Measurements from ENCODE around the gene ZNF491.
A peak's percentile ranks its signal among the peaks of the same experiment; 100 is the strongest.

ZNF491 gene

DNA sequence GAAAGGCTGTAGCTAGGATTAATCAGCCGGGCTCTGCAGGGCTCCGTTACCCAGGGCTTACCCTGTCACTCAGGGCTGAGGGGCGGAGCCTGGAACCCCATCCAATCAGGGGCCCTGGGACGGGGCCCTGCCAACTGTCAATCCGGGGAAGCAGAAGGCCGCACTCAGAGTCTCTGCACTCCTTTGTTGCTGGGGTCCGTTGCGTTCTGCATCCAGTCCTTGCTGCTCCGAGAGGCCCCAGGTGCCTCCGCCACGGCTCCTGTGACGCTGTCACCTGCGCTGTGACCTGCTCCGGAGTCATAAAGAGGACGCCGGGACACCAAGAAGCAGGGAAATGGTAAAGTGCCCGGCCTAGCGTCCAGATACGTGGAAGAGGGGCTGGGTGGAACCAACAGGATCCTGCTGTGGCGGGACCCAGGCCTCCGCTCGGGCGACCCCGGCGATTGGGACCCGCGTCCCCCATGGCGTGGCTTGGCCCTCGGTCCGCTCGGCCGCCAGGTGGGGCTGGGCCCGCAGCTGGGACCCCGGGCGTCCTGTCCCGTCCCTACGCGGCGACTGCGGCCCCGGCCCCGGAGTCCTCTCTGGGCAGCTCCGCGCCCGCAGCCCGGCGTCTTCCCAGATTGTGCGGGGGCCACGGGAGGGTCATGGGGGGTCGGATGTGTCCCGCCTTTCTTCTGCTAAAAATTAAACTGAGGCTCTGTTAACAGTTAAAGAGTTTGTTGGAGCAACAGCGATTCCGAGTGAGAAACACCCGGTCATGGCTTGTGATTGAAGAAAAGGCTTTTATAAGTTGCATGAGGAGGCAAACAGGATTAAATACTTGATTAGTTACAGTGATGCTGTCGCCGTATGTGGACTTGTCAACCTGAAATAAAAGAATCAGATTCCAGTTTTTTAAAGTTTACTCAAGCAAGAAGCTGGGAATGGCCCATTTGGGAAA lies at the start of gene ZNF491:
ZNF491 (plus strand) TSS at position 133 of the 940 bp plus-strand sequence. CDS start 7,431 bp downstream, outside the sequence.
- DNase-seq (ENCODE audit: low read depth) = peak; percentile 93
- TF ChIP-seq, protein P1, sequence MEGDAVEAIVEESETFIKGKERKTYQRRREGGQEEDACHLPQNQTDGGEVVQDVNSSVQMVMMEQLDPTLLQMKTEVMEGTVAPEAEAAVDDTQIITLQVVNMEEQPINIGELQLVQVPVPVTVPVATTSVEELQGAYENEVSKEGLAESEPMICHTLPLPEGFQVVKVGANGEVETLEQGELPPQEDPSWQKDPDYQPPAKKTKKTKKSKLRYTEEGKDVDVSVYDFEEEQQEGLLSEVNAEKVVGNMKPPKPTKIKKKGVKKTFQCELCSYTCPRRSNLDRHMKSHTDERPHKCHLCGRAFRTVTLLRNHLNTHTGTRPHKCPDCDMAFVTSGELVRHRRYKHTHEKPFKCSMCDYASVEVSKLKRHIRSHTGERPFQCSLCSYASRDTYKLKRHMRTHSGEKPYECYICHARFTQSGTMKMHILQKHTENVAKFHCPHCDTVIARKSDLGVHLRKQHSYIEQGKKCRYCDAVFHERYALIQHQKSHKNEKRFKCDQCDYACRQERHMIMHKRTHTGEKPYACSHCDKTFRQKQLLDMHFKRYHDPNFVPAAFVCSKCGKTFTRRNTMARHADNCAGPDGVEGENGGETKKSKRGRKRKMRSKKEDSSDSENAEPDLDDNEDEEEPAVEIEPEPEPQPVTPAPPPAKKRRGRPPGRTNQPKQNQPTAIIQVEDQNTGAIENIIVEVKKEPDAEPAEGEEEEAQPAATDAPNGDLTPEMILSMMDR (conservative IDR thresholded peaks at IDR 0.05; ENCODE audit: low read depth, low read length) = peak; percentile 12
- H3K4me3 ChIP-seq (ENCODE audit: low read depth, low read length) = peak within 1 kb of the TSS; percentile 75

DNA sequence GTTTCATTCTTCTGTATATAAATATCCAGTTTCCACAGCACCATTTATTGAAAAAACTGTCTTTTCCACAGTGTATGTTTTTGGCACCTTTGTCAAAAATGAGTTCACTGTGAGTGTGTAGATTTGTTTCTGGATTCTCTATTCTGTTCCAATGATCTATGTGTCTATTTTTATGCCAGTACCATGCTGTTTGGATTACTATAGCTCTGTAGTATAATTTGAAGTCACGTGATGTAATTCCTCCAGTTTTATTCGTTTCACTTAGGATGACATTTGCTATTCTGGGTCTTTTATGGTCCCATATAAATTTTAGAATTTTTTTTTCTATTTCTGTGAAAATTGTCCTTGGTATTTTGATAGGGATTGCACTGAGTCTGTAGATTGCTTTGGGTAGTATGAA lies 48.6 kb upstream of the ZNF491 start:
- H3K4me3 ChIP-seq (ENCODE audit: low read depth, low read length) = no peak overlapping the region
- no peak for DNase-seq (ENCODE audit: low read depth)
- TF ChIP-seq, protein P1 (conservative IDR thresholded peaks at IDR 0.05; ENCODE audit: low read depth, low read length) = no peak

DNA sequence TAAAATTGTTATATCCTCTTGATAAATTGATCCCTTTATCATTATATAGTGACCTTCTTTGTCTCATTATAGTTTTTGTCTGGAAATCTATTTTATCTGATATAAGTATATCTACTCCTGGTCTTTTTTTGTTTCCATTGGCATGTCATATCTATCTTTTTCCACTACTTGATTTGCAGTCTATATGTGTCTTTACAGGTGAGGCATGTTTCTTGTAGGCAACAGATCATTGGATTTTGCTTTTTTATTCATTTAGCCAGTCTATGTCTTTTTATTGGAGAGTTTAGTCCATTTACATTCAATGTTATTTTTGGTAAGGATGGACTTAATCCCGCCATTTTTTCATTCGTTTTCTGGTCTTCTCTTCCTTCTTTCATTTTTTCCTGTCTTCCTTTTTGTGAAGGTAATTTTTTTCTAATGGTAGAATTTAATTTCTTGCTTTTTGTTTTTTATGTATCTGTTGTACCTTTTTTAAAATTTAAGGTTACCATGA lies 46.0 kb upstream of the ZNF491 start:
- TF ChIP-seq, protein P1 (conservative IDR thresholded peaks at IDR 0.05; ENCODE audit: low read depth, low read length) = no peak
- H3K4me3 ChIP-seq (ENCODE audit: low read depth, low read length) = no peak overlapping the region
- no peak for DNase-seq (ENCODE audit: low read depth)

DNA sequence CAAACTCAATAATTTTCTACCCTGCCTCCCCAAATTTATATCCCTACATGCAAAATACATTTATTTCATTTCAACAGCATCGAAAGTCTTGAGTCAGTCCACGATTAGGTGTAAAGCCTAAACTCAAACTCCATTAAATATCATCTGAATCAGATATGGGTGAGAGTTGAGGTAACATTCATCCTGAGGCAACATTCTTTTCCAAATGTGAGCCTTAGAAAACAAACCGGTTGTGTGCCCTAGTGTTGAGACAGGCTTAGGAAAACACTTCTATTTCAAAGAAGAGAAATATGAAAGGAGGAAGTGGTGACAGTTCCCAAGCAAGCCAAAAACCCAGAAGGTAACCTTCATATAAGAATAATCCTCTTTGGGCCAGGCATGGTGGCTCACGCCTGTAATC lies 43.7 kb upstream of the ZNF491 start:
- DNase-seq (ENCODE audit: low read depth) = no peak
- TF ChIP-seq, protein P1 (conservative IDR thresholded peaks at IDR 0.05; ENCODE audit: low read depth, low read length) = no peak
- no peak overlapping the region for H3K4me3 ChIP-seq (ENCODE audit: low read depth, low read length)

DNA sequence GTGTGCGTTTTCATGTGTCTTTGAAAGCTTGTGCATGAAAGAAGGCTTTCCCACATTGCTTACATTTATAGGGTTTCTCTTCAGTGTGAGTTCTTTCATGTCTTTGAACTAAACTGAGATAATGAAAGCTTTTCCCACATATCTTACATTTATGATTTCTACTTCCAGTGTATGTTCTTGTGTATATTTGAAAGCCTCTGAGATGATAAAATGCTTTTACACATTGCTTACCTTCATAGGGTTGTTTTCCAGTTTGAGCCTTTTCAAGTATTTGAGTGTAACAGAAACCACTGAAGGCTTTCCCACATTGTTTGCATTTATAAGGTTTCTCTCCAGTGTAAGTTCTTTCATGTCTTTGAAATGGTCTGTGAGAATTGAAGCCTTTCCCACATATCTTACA lies 41.4 kb upstream of the ZNF491 start:
- DNase-seq (ENCODE audit: low read depth) = no peak
- TF ChIP-seq, protein P1 (conservative IDR thresholded peaks at IDR 0.05; ENCODE audit: low read depth, low read length) = no peak
- no peak overlapping the region for H3K4me3 ChIP-seq (ENCODE audit: low read depth, low read length)

DNA sequence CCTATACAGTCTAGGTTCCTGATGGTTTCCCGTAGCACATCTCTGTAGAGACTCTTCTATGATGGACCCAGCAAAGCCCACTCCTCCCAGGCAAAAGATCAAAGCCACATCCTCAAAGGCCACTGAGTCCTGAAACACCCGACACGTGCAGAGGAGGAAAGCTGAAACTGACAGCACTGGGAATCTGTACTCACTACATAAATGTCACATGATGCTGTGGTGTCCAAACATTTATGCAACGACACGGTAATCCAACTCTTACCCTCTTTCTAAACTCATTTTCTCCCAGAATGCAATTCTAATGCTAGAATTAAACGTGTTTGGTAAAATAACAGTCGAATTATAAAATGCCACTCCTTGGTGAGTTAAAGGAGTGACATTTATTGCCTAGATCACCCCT lies 38.5 kb upstream of the ZNF491 start:
- TF ChIP-seq, protein P1 (conservative IDR thresholded peaks at IDR 0.05; ENCODE audit: low read depth, low read length) = no peak
- H3K4me3 ChIP-seq (ENCODE audit: low read depth, low read length) = no peak overlapping the region
- DNase-seq (ENCODE audit: low read depth) = no peak

All from choroid plexus epithelial cell (primary cell).